Loucy (cell line): ENCODE data around the gene RIT2.

Experiments used
- EZH2phosphoT487 ChIP-seq: fragments of 200-600 bp; IDR thresholded peaks from 2 replicates; pipeline ENCODE4 v1.6.1; 2018; ENCODE audit warnings: antibody characterized with exemption, mild to moderate bottlenecking, moderate library complexity, borderline replicate concordance
- TF ChIP-seq, protein P1 (sequence below): fragments of 200-600 bp; sonication (generic); conservative IDR thresholded peaks from 2 replicates; pipeline ENCODE4 v1.5.1; 2014; ENCODE audit warnings: mild to moderate bottlenecking, antibody characterized with exemption, low read length

DNA sequence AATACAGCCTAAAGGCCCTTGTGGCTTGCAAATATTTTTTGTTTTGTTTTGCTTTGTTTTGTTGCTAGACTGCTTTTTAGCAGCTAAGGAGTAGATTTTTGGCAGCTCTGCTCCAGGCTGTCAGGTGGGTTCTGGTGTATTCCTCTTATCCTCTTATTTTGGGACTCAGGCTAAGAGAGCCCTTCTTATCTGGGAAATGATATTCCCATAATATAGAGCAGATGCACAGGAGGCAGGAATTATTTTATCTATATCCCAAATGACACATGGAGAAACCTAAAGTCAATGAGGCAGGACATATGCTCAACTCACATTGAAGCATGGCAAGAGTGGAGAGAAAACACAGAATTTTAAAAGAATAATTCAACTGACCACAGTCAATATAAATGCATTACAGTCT lies 369.6 kb downstream of the RIT2 start:
- TF ChIP-seq, protein P1, sequence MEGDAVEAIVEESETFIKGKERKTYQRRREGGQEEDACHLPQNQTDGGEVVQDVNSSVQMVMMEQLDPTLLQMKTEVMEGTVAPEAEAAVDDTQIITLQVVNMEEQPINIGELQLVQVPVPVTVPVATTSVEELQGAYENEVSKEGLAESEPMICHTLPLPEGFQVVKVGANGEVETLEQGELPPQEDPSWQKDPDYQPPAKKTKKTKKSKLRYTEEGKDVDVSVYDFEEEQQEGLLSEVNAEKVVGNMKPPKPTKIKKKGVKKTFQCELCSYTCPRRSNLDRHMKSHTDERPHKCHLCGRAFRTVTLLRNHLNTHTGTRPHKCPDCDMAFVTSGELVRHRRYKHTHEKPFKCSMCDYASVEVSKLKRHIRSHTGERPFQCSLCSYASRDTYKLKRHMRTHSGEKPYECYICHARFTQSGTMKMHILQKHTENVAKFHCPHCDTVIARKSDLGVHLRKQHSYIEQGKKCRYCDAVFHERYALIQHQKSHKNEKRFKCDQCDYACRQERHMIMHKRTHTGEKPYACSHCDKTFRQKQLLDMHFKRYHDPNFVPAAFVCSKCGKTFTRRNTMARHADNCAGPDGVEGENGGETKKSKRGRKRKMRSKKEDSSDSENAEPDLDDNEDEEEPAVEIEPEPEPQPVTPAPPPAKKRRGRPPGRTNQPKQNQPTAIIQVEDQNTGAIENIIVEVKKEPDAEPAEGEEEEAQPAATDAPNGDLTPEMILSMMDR, result no peak
- TF ChIP-seq EZH2phosphoT487, result no peak
